Upper lobe of left lung (tissue), 4 donors: ENCODE measurements around the gene ACSBG1.

ENCODE experiments used
- CTCF ChIP-seq, 6 experiments: fragments of 450-650 bp in 4 of 6; fragments of 200-600 bp in 2 of 6; sonication (generic) in 2 of 6; IDR thresholded peaks; one replicate each; pipeline ENCODE4 v1.5.1; 2016 to 2019; ENCODE audit warnings: antibody characterized with exemption in 6 of 6
- EP300 ChIP-seq, 4 donors: sonication (generic); formaldehyde crosslinking; IDR thresholded peaks; one replicate each; pipeline ENCODE4 v1.5.1; 2017; ENCODE audit warnings: antibody characterized with exemption in 4 of 4, control low read depth in 2 of 4
- POLR2A ChIP-seq, 4 donors: fragments of 450-650 bp; IDR thresholded peaks; one replicate each; pipeline ENCODE4 v1.5.1; 2016 to 2017; ENCODE audit warnings: antibody characterized with exemption in 4 of 4, mild to moderate bottlenecking in 2 of 4
- POLR2AphosphoS5 ChIP-seq, 2 donors: sonication (generic); formaldehyde crosslinking; IDR thresholded peaks; one replicate each; pipeline ENCODE4 v1.5.1; 2017; ENCODE audit warnings: antibody characterized with exemption in 2 of 2

DNA sequence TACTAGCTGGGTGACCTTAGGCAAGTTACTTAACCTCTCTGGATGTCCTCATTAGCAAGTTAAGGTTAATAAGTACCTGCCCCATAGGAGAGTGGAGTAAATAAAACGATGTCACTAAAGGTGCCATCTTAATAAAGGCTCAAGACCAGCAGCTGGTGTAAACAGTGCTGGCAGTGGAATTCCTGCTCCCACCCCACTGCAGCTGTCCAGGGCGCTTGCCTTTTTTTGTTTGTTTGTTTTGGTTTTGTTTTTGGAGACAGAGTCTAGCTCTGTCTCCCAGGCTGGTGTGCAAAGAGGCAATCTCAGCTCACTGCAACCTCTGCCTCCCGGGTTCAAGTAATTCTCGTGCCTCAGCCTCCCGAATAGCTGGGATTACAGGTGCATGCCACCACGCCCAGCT, 56.3 kb downstream of the ACSBG1 start:
- TF ChIP-seq CTCF (IDR thresholded peaks at IDR 0.05) (no peak), POLR2A (IDR thresholded peaks at IDR 0.05) (no peak), EP300 (IDR thresholded peaks at IDR 0.05) (no peak), POLR2AphosphoS5 (IDR thresholded peaks at IDR 0.05) (no peak)
